DOHH2 (cell line): ENCODE data around the gene NAA60.

Source experiments
- H3F3A ChIP-seq: fragments of 200-600 bp; sonication (generic), shearing (Covaris generic); 2 replicates; pipeline ENCODE4 v1.6.0; 2016; ENCODE audit warnings: antibody characterized with exemption, mild to moderate bottlenecking; ENCODE audit not compliant: control insufficient read depth, insufficient read depth
- H3K27ac ChIP-seq: fragments of 200-600 bp; sonication (generic); 2 replicates; pipeline ENCODE4 v1.5.1; 2014; ENCODE audit warnings: low read depth, mild to moderate bottlenecking, low read length, moderate library complexity
- H3K27me3 ChIP-seq: fragments of 200-600 bp; sonication (generic); 2 replicates; pipeline ENCODE4 v1.6.1; 2014; ENCODE audit warnings: mild to moderate bottlenecking, low read length, mixed read lengths; ENCODE audit not compliant: control insufficient read depth
- H3K36me3 ChIP-seq: fragments of 200-600 bp; sonication (generic); 2 replicates; pipeline ENCODE4 v1.6.1; 2014; ENCODE audit warnings: mild to moderate bottlenecking, low read length, moderate library complexity, mixed read lengths; ENCODE audit not compliant: control insufficient read depth
- H3K4me1 ChIP-seq: fragments of 200-600 bp; sonication (generic); 2 replicates; pipeline ENCODE4 v1.6.1; 2014; ENCODE audit warnings: mild to moderate bottlenecking, low read length, mixed read lengths; ENCODE audit not compliant: control insufficient read depth
- H3K4me2 ChIP-seq: fragments of 200-600 bp; sonication (generic); 2 replicates; pipeline ENCODE4 v1.6.0; 2014; ENCODE audit warnings: mild to moderate bottlenecking, low read length, moderate library complexity
- H3K4me3 ChIP-seq: fragments of 200-600 bp; sonication (generic); 2 replicates; pipeline ENCODE4 v1.5.1; 2014; ENCODE audit warnings: mild to moderate bottlenecking, low read length, mixed read lengths
- H3K79me2 ChIP-seq: fragments of 200-600 bp; sonication (generic); 2 replicates; pipeline ENCODE4 v1.6.1; 2014; ENCODE audit warnings: mild to moderate bottlenecking, low read length, mixed read lengths; ENCODE audit not compliant: control insufficient read depth
- H3K9me2 ChIP-seq: fragments of 200-600 bp; sonication (generic); replicated peaks from 2 replicates; pipeline ENCODE4 v1.6.1; 2014; ENCODE audit warnings: mild to moderate bottlenecking, low read length, mixed read lengths; ENCODE audit not compliant: control insufficient read depth
- H3K9me3 ChIP-seq: fragments of 200-600 bp; sonication (generic); 2 replicates; pipeline ENCODE4 v1.6.1; 2014; ENCODE audit warnings: antibody characterized with exemption, low read length, mixed read lengths; ENCODE audit not compliant: control insufficient read depth, insufficient read depth
- H4K20me1 ChIP-seq: fragments of 200-600 bp; sonication (generic); 2 replicates; pipeline ENCODE4 v1.6.0; 2014; ENCODE audit warnings: low read depth, mild to moderate bottlenecking, antibody characterized with exemption, low read length, moderate library complexity; ENCODE audit not compliant: control insufficient read depth, insufficient read depth
- CTCF ChIP-seq: fragments of 200-600 bp; sonication (generic); IDR thresholded peaks from one replicate; pipeline ENCODE4 v1.5.1; 2014; ENCODE audit warnings: antibody characterized with exemption, mild to moderate bottlenecking, low read depth, low read length; ENCODE audit not compliant: poor library complexity, severe bottlenecking
- EZH2phosphoT487 ChIP-seq: fragments of 200-600 bp; sonication (generic); IDR thresholded peaks from 2 replicates; pipeline ENCODE4 v1.6.1; 2017; ENCODE audit warnings: borderline replicate concordance, mild to moderate bottlenecking, antibody characterized with exemption, low read length, moderate library complexity, mixed read lengths

The NAA60 gene

GRCh38 chr16:3518986-3519348 lies 75.5 kb downstream of the NAA60 start:
- Histone ChIP-seq H3K4me1 (no peaks in the 10 kb centered on the region), H3K79me2 (no peaks in the 10 kb centered on the region), H3F3A (0 out of 2 replicates have a peak, but pooled peaks cover 5% of the 10 kb centered on the region), H3K4me2 (no peak overlapping the region), H3K27me3 (no peaks in the 10 kb centered on the region), H3K9me2 (no peaks in the 10 kb centered on the region), H3K4me3 (no peak overlapping the region), H4K20me1 (no peaks in the 10 kb centered on the region), H3K36me3 (peaks cover 18% of the 10 kb centered on the region), H3K27ac (no peak overlapping the region), H3K9me3 (no peaks in the 10 kb centered on the region)
- TF ChIP-seq CTCF = no peak
- no peak for TF ChIP-seq EZH2phosphoT487

- no peaks in the 10 kb centered on the region for H4K20me1 ChIP-seq
- H3F3A ChIP-seq = 0 out of 2 replicates have a peak, but pooled peaks cover 5% of the 10 kb centered on the region
- no peaks in the 10 kb centered on the region for H3K9me2 ChIP-seq
- TF ChIP-seq EZH2phosphoT487 (no peak), CTCF (no peak)
- no peak overlapping the region for H3K27ac ChIP-seq
- no peak overlapping the region for H3K4me2 ChIP-seq
- peaks cover 15% of the 10 kb centered on the region for H3K36me3 ChIP-seq
- H3K79me2 ChIP-seq = no peaks in the 10 kb centered on the region
- no peaks in the 10 kb centered on the region for H3K9me3 ChIP-seq
- H3K27me3 ChIP-seq = no peaks in the 10 kb centered on the region
- H3K4me1 ChIP-seq = no peaks in the 10 kb centered on the region
- no peak overlapping the region for H3K4me3 ChIP-seq
Measured at GRCh38 chr16:3519581-3519980, 76.1 kb downstream of the NAA60 start.

GRCh38 chr16:3520413-3520812 lies 76.9 kb downstream of the NAA60 start:
- no peaks in the 10 kb centered on the region for H3K27me3 ChIP-seq
- H3K4me3 ChIP-seq = no peak overlapping the region
- H3K4me1 ChIP-seq = peaks cover 7% of the 10 kb centered on the region
- no peak overlapping the region for H3K4me2 ChIP-seq
- 0 out of 2 replicates have a peak, but pooled peaks cover 5% of the 10 kb centered on the region for H3F3A ChIP-seq
- H3K79me2 ChIP-seq = no peaks in the 10 kb centered on the region
- TF ChIP-seq CTCF (no peak), EZH2phosphoT487 (no peak)
- H3K27ac ChIP-seq = no peak overlapping the region
- no peaks in the 10 kb centered on the region for H3K9me3 ChIP-seq
- no peaks in the 10 kb centered on the region for H4K20me1 ChIP-seq
- H3K9me2 ChIP-seq = no peaks in the 10 kb centered on the region
- peaks cover 17% of the 10 kb centered on the region for H3K36me3 ChIP-seq
